ENCODE measurements around the gene TMEM31. TPM values are rescaled to one million over a fixed set of nuclear protein-coding genes. Genes with fewer than 3 reads are reported as not detected.

Gene TMEM31
- total RNA-seq, 1 experiment from 2014 or later: not detected

- Histone ChIP-seq H3K4me1 (ENCODE audit: insufficient read depth, low read length, poor library complexity, severe bottlenecking) (no peaks in the 10 kb centered on the region), H3K4me3 (ENCODE audit: low read depth, low read length, poor library complexity, severe bottlenecking) (no peak overlapping the region), H3K27ac (ENCODE audit: low read depth, low read length, poor library complexity, severe bottlenecking) (no peak overlapping the region), H3K9me3 (ENCODE audit: low read depth, low read length, poor library complexity, severe bottlenecking) (no peaks in the 10 kb centered on the region), H3K27me3 (replicated peaks; ENCODE audit: insufficient read depth, low read depth, low read length, poor library complexity) (peaks cover 4% of the 10 kb centered on the region), H3K36me3 (ENCODE audit: insufficient read depth, low read length, poor library complexity, severe bottlenecking) (no peaks in the 10 kb centered on the region)
- no peak for TF ChIP-seq EZH2 (IDR thresholded peaks at IDR 0.05; ENCODE audit: borderline replicate concordance, low read depth, low read length, poor library complexity, severe bottlenecking)
- no peak for TF ChIP-seq CTCF (conservative IDR thresholded peaks at IDR 0.05; ENCODE audit: low read depth, low read length)
- no peak for DNase-seq (ENCODE audit: low spot score)
- no TSS peak for BruUV-seq (replicated peaks)
- intact Hi-C loops (cut with micrococcal nuclease; ENCODE audit: unreplicated experiment): no loop called here
- ChIA-PET POLR2A (ENCODE audit: low non-redundant PET) (no interaction called here), CTCF (no interaction called here)
These were observed 5.8 kb upstream of the TMEM31 start for GRCh38 chrX:103704863-103705262.

GRCh38 chrX:103716962-103717361 lies 6.3 kb downstream of the TMEM31 start:
- POLR2A ChIA-PET (ENCODE audit: low non-redundant PET): no interaction called here
- Histone ChIP-seq H3K4me3 (ENCODE audit: low read depth, low read length, poor library complexity, severe bottlenecking) (no peak overlapping the region), H3K27ac (ENCODE audit: low read depth, low read length, poor library complexity, severe bottlenecking) (no peak overlapping the region), H3K36me3 (ENCODE audit: insufficient read depth, low read length, poor library complexity, severe bottlenecking) (no peaks in the 10 kb centered on the region), H3K4me1 (ENCODE audit: insufficient read depth, low read length, poor library complexity, severe bottlenecking) (no peaks in the 10 kb centered on the region), H3K27me3 (replicated peaks; ENCODE audit: insufficient read depth, low read depth, low read length, poor library complexity) (no peaks in the 10 kb centered on the region), H3K9me3 (ENCODE audit: low read depth, low read length, poor library complexity, severe bottlenecking) (no peaks in the 10 kb centered on the region)
- no TSS peak for BruUV-seq (replicated peaks)
- intact Hi-C loops (cut with micrococcal nuclease; ENCODE audit: unreplicated experiment): no loop called here
- TF ChIP-seq CTCF (conservative IDR thresholded peaks at IDR 0.05; ENCODE audit: low read depth, low read length) (no peak), EZH2 (IDR thresholded peaks at IDR 0.05; ENCODE audit: borderline replicate concordance, low read depth, low read length, poor library complexity, severe bottlenecking) (no peak)
- DNase-seq (ENCODE audit: low spot score): peak; percentile 7
- CTCF ChIA-PET: no interaction called here

GRCh38 chrX:103718120-103718519 lies 7.4 kb downstream of the TMEM31 start:
- CTCF ChIA-PET: no interaction called here

More at GRCh38 chrX:103718120-103718519, 7.4 kb downstream of the TMEM31 start:
- TF ChIP-seq EZH2 (IDR thresholded peaks at IDR 0.05; ENCODE audit: borderline replicate concordance, low read depth, low read length, poor library complexity, severe bottlenecking): no peak
- TF ChIP-seq CTCF (conservative IDR thresholded peaks at IDR 0.05; ENCODE audit: low read depth, low read length): no peak
- intact Hi-C loops (cut with micrococcal nuclease; ENCODE audit: unreplicated experiment): no loop called here
- Histone ChIP-seq H3K9me3 (ENCODE audit: low read depth, low read length, poor library complexity, severe bottlenecking) (no peaks in the 10 kb centered on the region), H3K27ac (ENCODE audit: low read depth, low read length, poor library complexity, severe bottlenecking) (no peak overlapping the region), H3K4me3 (ENCODE audit: low read depth, low read length, poor library complexity, severe bottlenecking) (no peak overlapping the region), H3K4me1 (ENCODE audit: insufficient read depth, low read length, poor library complexity, severe bottlenecking) (no peaks in the 10 kb centered on the region), H3K27me3 (replicated peaks; ENCODE audit: insufficient read depth, low read depth, low read length, poor library complexity) (no peaks in the 10 kb centered on the region), H3K36me3 (ENCODE audit: insufficient read depth, low read length, poor library complexity, severe bottlenecking) (no peaks in the 10 kb centered on the region)
- no TSS peak for BruUV-seq (replicated peaks)
- no peak for DNase-seq (ENCODE audit: low spot score)
- POLR2A ChIA-PET (ENCODE audit: low non-redundant PET): no interaction called here

Data from A673 (cell line).